Measurements from ENCODE around the gene ENPP3. TPM values are rescaled to one million over a fixed set of nuclear protein-coding genes. Genes with fewer than 3 reads are reported as not detected.
A peak's percentile ranks its signal among the peaks of the same experiment; 100 is the strongest.

ENPP3 gene
- total and polyA plus RNA-seq, 10 of the 15 experiments (the other 5 are each of a cell fraction or from before 2014, with no cell fraction given) = 0.01 TPM; not detected in 9

GRCh38 chr6:131683479-131683878 lies 46.4 kb downstream of the ENPP3 start (continued):
- TF ChIP-seq CREM (IDR thresholded peaks at IDR 0.05; ENCODE audit: low read depth) (0 out of 2 replicates have a peak, but pooled peaks have one; percentile 45), MYC (IDR thresholded peaks at IDR 0.05; ENCODE audit: insufficient read depth, insufficient read length, insufficient replicate concordance, low read length, severe bottlenecking) (no peak), ZNF384 (IDR thresholded peaks at IDR 0.05; ENCODE audit: borderline replicate concordance, low read depth, low read length) (peak; percentile 56; the same call in 1 of the 2 replicates), FOS (IDR thresholded peaks at IDR 0.05; ENCODE audit: borderline replicate concordance, extremely low read depth, insufficient read length) (no peak), ZBTB33 (IDR thresholded peaks at IDR 0.05) (no peak), JUNB (IDR thresholded peaks at IDR 0.05) (no peak), NR2C2 (IDR thresholded peaks at IDR 0.05; ENCODE audit: borderline replicate concordance, control insufficient read depth, insufficient read length, low read depth) (no peak), KAT2A (conservative IDR thresholded peaks at IDR 0.05; ENCODE audit: control insufficient read depth, low read depth, low read length) (no peak), ZNF217 (IDR thresholded peaks at IDR 0.05) (no peak), ATF3 (IDR thresholded peaks at IDR 0.05; ENCODE audit: borderline replicate concordance, extremely low read depth, low read depth, low read length) (no peak), RBBP5 (conservative IDR thresholded peaks at IDR 0.05) (no peak), RUNX3 (IDR thresholded peaks at IDR 0.05; ENCODE audit: low read length) (peak; percentile 92), HDGF (IDR thresholded peaks at IDR 0.05) (no peak), NFIC (IDR thresholded peaks at IDR 0.05; ENCODE audit: low read depth, low read length) (peak; percentile 61; the same call in 1 of the 2 replicates), SRF (IDR thresholded peaks at IDR 0.05; ENCODE audit: low read depth in 2 of 2, low read length in 2 of 2) (0 out of 4 replicates have a peak, but pooled peaks of 1 of the 2 experiments have one; percentile 23), MXI1 (IDR thresholded peaks at IDR 0.05; ENCODE audit: low read depth, low read length) (no peak), MTA2 (IDR thresholded peaks at IDR 0.05; ENCODE audit: low read depth) (peak; percentile 14; the same call in 1 of the 2 replicates), MEF2A (IDR thresholded peaks at IDR 0.05; ENCODE audit: insufficient read depth, low read depth, low read length) (peak; percentile 64; the same call in 1 of the 2 replicates), NRF1 (conservative IDR thresholded peaks at IDR 0.05; ENCODE audit: low read depth, low read length) (no peak), ZNF274 (IDR thresholded peaks at IDR 0.05; ENCODE audit: insufficient read depth, insufficient read length) (no peak), E4F1 (IDR thresholded peaks at IDR 0.05; ENCODE audit: borderline replicate concordance, partially characterized antibody) (no peak), IRF5 (IDR thresholded peaks at IDR 0.05; ENCODE audit: borderline replicate concordance) (no peak)

All from GM12878 (cell line).